Stimulated activated CD4-positive, alpha-beta T cell treated with anti-CD3 and anti-CD28 coated beads, Interleukin-15, amount 100 ng/mL, for 24 hours (primary cell): ENCODE results near the gene ZNF622.

ENCODE experiments used
- DNase-seq: peaks from one replicate; pipeline ENCODE4 v3.0.0-alpha.2; 2020

Gene ZNF622

DNA sequence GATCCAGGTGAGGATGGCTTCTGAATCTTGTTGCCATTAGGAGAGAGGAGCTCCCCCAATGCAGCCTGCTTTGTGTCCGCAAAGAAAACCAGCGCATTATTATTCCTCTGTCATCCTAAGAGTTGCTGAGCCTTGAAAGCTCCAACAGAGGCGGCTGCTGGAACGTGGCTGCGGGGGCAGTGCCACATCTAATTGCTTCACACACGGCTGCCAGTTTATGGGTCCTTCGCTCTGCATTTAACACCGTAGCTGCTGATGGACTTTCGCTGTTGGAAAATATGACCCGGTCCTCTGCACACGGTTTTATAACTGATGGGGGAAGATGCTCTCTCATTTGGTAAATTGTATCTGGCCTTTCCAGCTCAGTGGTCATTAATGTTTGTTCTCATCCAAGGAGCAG lies 38.0 kb downstream of the ZNF622 start:
- no peak for DNase-seq

DNA sequence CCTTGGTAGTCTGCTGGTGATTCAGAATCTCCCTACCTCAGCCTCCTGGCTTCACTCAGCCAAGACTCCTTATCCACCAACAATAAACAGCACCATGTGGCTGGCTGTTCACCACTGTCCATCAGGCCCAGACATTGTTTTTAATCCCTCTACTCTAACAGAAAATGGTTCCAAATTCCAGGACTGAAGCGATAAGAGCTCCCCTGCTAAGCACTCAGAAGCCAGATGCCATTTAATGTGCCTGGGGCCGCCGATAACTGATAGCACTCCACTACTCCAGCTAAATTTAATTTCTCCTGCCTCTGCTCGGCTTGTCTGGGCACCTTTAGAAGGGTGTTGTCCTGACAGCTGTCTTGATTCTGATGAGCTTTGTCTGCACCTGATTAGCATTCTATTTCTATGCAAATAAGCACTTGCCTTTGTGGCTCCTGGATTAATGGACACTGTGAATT lies 47.1 kb downstream of the ZNF622 start:
- DNase-seq: no peak

DNA sequence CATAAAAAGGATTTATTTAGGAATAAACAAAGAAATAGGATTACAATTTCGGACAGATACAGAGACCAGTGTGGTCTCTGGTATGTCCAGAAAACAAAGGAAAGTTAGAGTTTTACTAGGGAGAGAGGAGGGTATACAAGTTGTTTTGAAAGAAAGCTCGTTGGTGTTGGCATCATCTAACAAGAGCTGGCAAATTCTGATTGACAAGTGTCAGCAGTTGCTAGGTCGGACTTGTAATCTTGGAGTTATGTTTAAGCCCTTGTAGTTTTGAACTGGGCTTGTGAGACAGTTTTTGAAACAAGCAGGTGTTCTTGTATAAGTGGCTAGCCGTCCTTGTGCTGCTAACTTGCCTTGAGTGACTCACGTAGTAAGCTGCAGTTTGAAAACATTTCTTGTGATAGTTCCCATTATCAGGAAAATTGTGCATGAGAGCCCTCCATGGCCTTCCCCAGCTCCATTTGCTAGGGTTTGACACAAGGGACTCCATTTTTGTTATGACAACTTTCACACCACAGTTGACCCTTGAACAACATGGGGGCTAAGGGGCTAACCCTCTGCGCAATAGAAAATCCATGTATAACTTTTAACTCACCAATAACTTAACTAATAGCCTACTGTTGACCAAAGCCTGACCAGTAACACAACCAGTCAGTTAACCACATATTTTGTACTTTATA lies 48.1 kb downstream of the ZNF622 start:
- DNase-seq: no peak

DNA sequence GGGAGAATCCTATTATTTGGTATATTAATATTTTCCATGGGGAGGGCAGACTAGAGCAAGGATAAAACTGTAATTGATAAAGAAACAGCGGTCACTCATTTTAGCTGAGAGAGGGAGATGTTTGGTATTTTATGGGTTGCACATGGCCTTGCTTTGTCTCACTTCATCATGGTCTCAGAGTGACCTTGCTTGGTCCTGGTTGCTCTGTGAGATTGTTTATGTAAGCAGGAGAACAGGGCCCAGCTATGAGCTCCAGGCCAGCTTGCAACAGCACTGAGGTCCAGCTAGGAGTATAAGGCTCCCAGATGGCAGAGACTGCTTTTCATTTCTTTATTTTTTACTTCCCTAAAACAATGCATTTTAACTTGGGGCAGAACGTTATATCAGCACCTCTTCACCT lies 50.7 kb downstream of the ZNF622 start:
- no peak for DNase-seq

DNA sequence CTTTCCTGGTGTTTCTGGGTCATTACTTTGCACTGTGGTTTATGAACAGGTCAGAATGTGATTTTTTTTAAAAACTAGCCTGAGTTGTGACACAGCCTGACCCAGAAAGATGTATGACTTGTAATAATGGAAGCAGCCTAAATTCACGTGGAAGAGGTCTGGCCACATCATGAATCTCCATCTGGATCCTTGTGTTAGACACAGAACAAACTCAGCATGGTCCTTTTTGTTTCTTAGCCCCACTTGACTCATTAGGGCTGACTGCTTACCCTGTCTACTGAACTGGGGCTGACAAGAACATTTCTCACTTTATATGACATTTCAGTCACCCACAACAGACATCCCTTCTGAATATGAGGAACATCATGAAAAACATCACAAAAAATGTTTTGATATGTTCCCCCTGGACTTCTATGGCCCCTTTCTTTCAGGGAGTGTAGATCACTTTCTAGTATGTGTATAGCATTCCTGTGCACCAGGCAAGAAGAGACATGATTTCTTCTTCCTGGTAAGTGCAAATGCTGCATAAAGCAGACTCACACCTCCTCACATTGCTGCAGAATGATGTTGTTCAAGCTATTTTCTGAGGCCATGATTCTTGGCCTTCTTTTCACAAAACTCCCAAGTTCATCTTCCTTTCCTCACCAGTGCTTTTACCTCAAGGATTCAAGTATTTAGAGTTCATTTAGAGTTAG lies 52.3 kb downstream of the ZNF622 start:
- DNase-seq: no peak

DNA sequence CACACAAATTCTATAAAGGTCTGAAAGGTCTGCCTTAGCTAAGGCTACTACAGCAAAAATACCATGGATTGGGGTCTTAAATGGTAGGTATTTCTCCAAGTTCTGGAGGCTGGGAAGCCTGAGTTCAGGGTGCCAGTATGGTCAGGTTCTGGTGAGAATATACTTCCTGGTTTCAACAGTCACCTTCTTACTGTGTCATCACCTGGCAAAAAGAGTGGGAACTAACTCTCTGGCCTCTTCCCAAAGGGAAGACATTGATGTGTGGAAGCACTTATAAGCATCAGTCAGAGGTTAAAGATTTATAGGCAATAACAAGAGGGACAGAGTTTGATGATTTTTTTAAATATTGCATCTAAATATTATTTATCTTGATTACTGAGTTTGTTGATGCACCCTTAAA lies 53.0 kb downstream of the ZNF622 start:
- no peak for DNase-seq

DNA sequence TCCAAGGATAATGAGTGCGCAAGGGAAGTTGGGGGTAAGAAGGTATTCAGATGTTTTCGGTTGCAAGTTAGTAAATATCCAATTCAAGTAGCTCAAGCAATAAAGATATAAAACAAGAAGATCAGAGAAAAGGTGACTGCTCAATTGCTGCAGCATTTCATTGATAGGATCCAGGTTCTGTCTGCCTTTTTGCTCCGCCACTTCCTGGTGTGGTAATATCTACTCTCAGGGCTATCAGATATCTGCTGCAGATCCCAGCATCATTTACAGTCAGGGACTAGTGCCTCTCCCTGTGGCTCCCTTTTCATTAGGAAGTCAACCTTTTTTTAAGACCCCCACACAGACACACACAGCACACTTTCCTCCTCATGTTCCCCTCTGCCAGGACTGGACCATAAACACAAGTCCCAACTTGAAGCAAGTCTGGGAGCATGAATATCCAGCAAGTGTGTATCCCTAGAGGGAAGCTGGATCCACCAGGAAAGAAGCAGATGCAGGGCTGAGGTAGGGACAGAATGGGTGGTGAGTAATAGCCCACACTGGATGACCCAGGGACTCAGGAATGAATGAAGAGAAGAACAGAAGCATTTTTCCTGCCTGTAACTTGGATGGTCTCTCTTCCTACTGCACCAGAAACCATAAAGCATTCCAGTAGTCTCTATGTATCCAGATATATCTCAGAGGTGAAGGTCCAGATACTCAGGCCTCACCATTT lies 53.7 kb downstream of the ZNF622 start:
- no peak for DNase-seq

DNA sequence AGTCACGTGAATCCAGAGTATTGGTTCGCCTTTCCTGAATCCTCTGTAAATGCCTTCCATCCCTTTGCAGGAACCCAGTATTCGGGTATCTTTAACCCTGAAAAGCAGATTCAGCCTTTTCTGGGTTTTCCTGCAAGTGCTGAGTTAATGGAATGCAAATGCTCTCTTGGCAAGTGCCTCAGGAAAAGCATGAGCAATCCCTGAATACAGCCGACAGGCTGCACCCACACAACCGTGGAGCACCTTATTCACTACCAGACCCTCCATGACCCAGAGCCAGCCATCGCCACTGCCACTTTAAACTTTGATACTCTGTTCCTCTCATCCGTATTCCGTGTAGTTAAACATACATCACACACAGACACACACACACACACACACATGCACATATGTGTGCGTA lies 54.4 kb downstream of the ZNF622 start:
- no peak for DNase-seq

DNA sequence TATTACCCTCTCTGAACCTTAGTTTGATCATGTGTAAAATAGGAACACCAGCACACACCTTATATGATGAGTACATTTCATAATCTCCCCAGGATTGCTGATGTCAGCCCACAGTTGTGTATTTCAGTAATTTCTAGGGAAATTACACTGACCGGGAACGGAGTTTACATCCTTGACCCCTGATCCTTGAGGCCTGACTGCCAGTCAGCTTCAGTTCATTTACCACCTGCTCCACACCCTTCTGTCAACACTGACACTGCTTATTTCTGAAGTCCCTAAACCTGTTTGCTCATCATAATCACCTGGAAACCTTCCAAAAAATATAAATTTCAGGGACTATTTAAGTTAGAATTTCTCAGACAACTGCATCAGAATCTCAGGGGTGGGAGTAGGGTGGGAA lies 55.3 kb downstream of the ZNF622 start:
- DNase-seq: no peak

DNA sequence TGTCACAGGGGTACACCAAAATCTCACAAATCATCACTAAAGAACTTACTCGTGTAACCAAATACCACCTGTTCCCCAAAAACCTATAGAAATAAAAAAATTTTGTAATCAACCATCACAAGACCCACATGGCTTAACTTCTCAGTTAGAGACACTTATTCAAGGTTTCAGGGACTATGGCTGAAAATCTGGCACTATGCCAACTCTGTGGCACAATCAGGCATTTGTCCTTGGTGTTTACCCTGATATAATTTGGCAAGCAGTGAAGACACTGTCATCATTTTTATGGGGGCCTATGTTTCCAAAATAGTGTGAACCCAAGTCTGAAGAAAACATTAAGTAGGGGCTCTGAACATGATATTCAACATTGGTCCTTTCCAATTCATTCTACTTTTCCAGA lies 59.0 kb downstream of the ZNF622 start:
- DNase-seq: no peak

DNA sequence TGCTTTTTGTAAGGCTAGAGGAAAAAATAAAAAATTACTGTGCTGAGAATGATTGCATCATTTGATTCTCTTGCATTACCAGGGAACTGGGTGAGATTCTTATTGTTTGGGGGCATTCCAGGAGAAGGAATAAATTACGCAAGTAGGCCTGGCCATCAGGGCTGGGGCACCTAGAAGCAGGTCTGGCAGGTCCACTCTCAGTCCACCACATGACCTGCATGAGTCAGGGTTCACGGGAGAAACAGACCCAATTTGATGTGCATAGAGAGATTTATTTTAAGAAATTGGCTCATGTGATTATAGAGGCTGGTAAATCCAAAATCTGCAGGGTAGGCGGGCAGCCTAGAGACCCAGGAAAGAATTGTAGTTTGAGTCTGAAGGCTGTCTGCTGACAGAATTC lies 59.6 kb downstream of the ZNF622 start:
- no peak for DNase-seq
